K562 (cell line): ENCODE results near the gene SLAMF8. TPM values are rescaled to one million over a fixed set of nuclear protein-coding genes. Genes with fewer than 3 reads are reported as not detected.

Experiments used
- ATAC-seq: fragments of 200-7000 bp; cut with Tn5 transposase; 3 replicates; pipeline ENCODE4 v1.9.1; 2020; ENCODE audit warnings: moderate library complexity
- BruUV-seq: library from RNA; stranded (reverse); fragments of 400-500 nt; replicated peaks from 2 replicates; lab custom pipeline; 2021; lab: Mats Ljungman, UMichigan
- CTCF ChIA-PET: fragments of 300-600 bp; formaldehyde crosslinking; extraction: SDS; loops from one replicate; lab custom pipeline; 2021; ENCODE audit warnings: low intra/inter-chr PET ratio; lab: Yijun Ruan, JAX
- POLR2A ChIA-PET: fragments of 300-600, 350-650 bp; sonication (Branson Sonifier 250); formaldehyde crosslinking; extraction: SDS; loops from one replicate; lab custom pipeline; 2021; ENCODE audit warnings: antibody characterized with exemption, inconsistent platforms; lab: Yijun Ruan, JAX
- DNase-seq, 4 experiments: peaks; one replicate each; pipeline versions ENCODE4 v3.0.0 to v3.0.0-alpha.2; 2011 to 2018; ENCODE audit warnings: low spot score in 3 of 4, mixed read lengths in 3 of 4; ENCODE audit errors: extremely low read depth in 1 of 4
- FAIRE-seq: peaks from 2 replicates; lab custom pipeline; 2011; peaks lifted over from hg19 to GRCh38; lab: Jason Lieb, UNC
- H2AFZ ChIP-seq: 2 replicates; pipeline ENCODE4 v1.6.0; 2011; ENCODE audit warnings: low read depth, low read length, control low read depth, inconsistent platforms
- H3K27ac ChIP-seq: fragments of 200-600 bp; 3 replicates; pipeline ENCODE4 v1.8.0; 2011; ENCODE audit warnings: low read depth, mild to moderate bottlenecking, control low read depth, inconsistent platforms, low read length, moderate library complexity, mixed read lengths; ENCODE audit errors: extremely low read depth
- H3K27me3 ChIP-seq, 2 experiments: fragments of 300-600 bp in 1 of 2; 2 replicates in 1 of 2; 3 replicates in 1 of 2; pipeline versions ENCODE4 v1.6.0 to v1.8.0; 2011; ENCODE audit warnings: inconsistent platforms in 2 of 2, low read length in 2 of 2, mild to moderate bottlenecking in 1 of 2, mixed read lengths in 1 of 2, moderate library complexity in 1 of 2; ENCODE audit not compliant: control insufficient read depth in 2 of 2, insufficient read depth in 2 of 2
- H3K36me3 ChIP-seq: fragments of 300-600 bp; 3 replicates; pipeline ENCODE4 v1.8.0; 2011; ENCODE audit warnings: mild to moderate bottlenecking, low read length, inconsistent platforms; ENCODE audit not compliant: control insufficient read depth, insufficient read depth
- H3K4me1 ChIP-seq, 2 experiments: fragments of 200-600 bp in 1 of 2; replicated peaks in 1 of 2; 2 replicates in 1 of 2; 3 replicates in 1 of 2; pipeline versions ENCODE4 v1.5.1 to v1.8.0; 2011; ENCODE audit warnings: inconsistent platforms in 2 of 2, low read length in 2 of 2, mild to moderate bottlenecking in 1 of 2, mixed read lengths in 1 of 2, moderate library complexity in 1 of 2; ENCODE audit not compliant: control insufficient read depth in 2 of 2, insufficient read depth in 2 of 2
- H3K4me2 ChIP-seq: 2 replicates; pipeline ENCODE4 v1.6.1; 2011; ENCODE audit warnings: low read length, control low read depth, inconsistent platforms, mixed read lengths; ENCODE audit not compliant: insufficient read depth
- H3K4me3 ChIP-seq: fragments of 200-600 bp; sonication (generic), shearing (Covaris generic); 2 replicates; pipeline ENCODE4 v1.5.1; 2016; ENCODE audit warnings: control low read depth, inconsistent platforms
- H3K79me2 ChIP-seq: fragments of 200-600 bp; 3 replicates; pipeline ENCODE4 v1.8.0; 2011; ENCODE audit warnings: low read length, inconsistent platforms; ENCODE audit not compliant: control insufficient read depth, insufficient read depth
- H3K9ac ChIP-seq, 2 experiments: 2 replicates each; pipeline versions ENCODE4 v1.6.0 to v1.6.1; 2011; ENCODE audit warnings: low read depth in 2 of 2, low read length in 2 of 2, control low read depth in 1 of 2, inconsistent platforms in 1 of 2, mild to moderate bottlenecking in 1 of 2, mixed read lengths in 1 of 2; ENCODE audit not compliant: insufficient read depth in 1 of 2
- H3K9me1 ChIP-seq: one replicate; pipeline ENCODE4 v1.6.0; 2011; ENCODE audit warnings: inconsistent platforms, mild to moderate bottlenecking, low read length, moderate library complexity; ENCODE audit not compliant: control insufficient read depth, insufficient read depth
- H3K9me3 ChIP-seq: replicated peaks from 2 replicates; pipeline ENCODE4 v1.5.1; 2011; ENCODE audit warnings: low read depth, low read length, inconsistent platforms; ENCODE audit not compliant: control insufficient read depth, insufficient read depth
- H4K20me1 ChIP-seq: replicated peaks from 2 replicates; pipeline ENCODE4 v1.6.1; 2011; ENCODE audit warnings: low read length, inconsistent platforms, mixed read lengths; ENCODE audit not compliant: control insufficient read depth, insufficient read depth
- KAT8 ChIP-seq: fragments of 450-650 bp; IDR thresholded peaks from 2 replicates; pipeline ENCODE4 v1.6.1; 2016; ENCODE audit warnings: low read depth, mild to moderate bottlenecking
- TEAD2 ChIP-seq: fragments of 450-650 bp; IDR thresholded peaks from 2 replicates; pipeline ENCODE4 v1.6.1; 2016; ENCODE audit warnings: missing genetic modification characterization, control low read depth, missing compliant biosample characterization
- WHSC1 ChIP-seq: IDR thresholded peaks from one replicate; pipeline ENCODE4 v1.6.1; 2012; ENCODE audit warnings: low read length, control low read depth, inconsistent platforms
- ZNF3 ChIP-seq: fragments of 250-450 bp; sonication (Bioruptor Pico); IDR thresholded peaks from 2 replicates; pipeline ENCODE4 v1.5.0; 2021; ENCODE audit warnings: mild to moderate bottlenecking, moderate library complexity
- WGBS: fragments of 100-300 bp; shearing (Covaris generic); methylation state at CpG from one replicate; pipeline ENCODE4 v1.1.6; 2016; ENCODE audit warnings: low coverage, mixed read lengths; ENCODE audit not compliant: insufficient coverage; ENCODE audit errors: missing lambda C conversion rate; 5-methylcytosine and 5-hydroxymethylcytosine counted together
- in situ Hi-C: fragments of 300-500 bp; cut with MboI; formaldehyde crosslinking; loops from 4 replicates; pipeline ENCODE4 v1.15.0; 2018; ENCODE audit warnings: inconsistent platforms, mixed read lengths
- intact Hi-C: fragments of 100-400 bp; cut with micrococcal nuclease; formaldehyde crosslinking; loops from 2 replicates; pipeline ENCODE4 v1.14.2; 2022
- polyA plus RNA-seq, 8 experiments: library from polyadenylated mRNA; depleted of rRNA in 4 of 8; stranded (reverse) in 5 of 8; unstranded in 3 of 8; fragments of >200 nt; fragmentation: Nextera tagmentation in 2 of 8; fragmentation: Illumina TruSeq in 1 of 8; extraction: Ambion mirVana in 2 of 8; extraction: Trizol in 1 of 8; gene quantifications; 2 replicates each; pipeline versions ENCODE4 v1.2.1 to v1.2.3, GENCODE V29; 2011 to 2014; ENCODE audit warnings: inconsistent platforms in 1 of 8, missing spikeins in 1 of 8
- total RNA-seq, 7 experiments: library from RNA; depleted of rRNA in 6 of 7; stranded (reverse); fragments of >200 nt in 6 of 7; fragmentation: Illumina TruSeq in 2 of 7; extraction: Trizol in 2 of 7; gene quantifications; 2 replicates each; pipeline versions ENCODE4 v1.2.1 to v1.2.3, GENCODE V29; 2011 to 2021; ENCODE audit warnings: low replicate concordance in 1 of 7

The SLAMF8 gene
- total and polyA plus RNA-seq, 9 of the 15 experiments (the other 6 are each of a cell fraction or from before 2014, with no cell fraction given): not detected

DNA sequence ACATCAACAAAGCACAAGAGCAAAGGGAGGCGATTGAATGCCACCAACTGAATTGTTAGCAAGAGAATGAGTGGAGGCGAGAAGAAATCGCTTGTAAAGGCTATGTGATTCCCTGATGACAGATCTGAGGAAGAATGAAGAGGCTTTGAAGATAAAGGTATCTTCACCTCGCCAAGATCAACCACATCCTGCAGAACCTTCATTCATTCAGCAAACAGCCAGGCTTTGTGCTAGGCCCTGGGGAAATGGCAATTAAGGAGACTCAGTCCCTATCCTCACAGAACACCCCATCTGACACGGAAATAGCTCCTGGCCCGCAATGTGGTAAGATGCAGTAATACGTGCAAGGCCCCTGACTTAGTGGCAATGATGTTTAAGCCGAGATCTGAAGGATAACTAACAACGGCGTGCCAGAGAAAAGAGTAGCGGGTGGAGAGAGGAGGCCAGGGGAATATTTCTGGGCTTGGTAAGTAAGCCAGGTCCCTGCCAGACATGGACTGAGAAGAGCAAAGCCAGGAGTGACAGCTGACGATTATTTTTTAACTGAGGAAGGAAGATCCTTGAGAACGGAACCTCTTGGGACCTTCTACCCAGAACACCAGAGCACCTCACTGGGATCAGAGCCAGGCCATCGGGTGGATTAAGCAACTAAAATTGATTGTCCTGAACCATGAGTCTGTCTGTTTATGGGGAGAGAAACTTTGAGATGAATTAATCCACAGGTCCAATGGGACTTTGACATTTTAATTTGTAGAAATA is 40.4 kb downstream of the SLAMF8 start:
- Histone ChIP-seq H3K9me3 (no peaks in the 10 kb centered on the region), H4K20me1 (no peaks in the 10 kb centered on the region), H3K4me1 (peaks cover 13 to 15% of the 10 kb centered on the region in 2 experiments), H2AFZ (no peak overlapping the region), H3K27ac (no peak overlapping the region), H3K4me2 (no peak overlapping the region), H3K4me3 (no peak overlapping the region), H3K79me2 (no peaks in the 10 kb centered on the region), H3K27me3 (peaks cover 2 to 22% of the 10 kb centered on the region in 2 experiments; a peak in 3 of 5 replicates), H3K36me3 (no peaks in the 10 kb centered on the region), H3K9me1 (no peaks in the 10 kb centered on the region), H3K9ac (no peak overlapping the region)
- in situ Hi-C loops: no loop called here
- intact Hi-C loops: no loop called here
- no TSS peak for BruUV-seq
- 31% methylated on average over 14 of the region's 14 CpGs for WGBS
- FAIRE-seq: no peak
- no peak for DNase-seq
- ChIA-PET POLR2A (interaction anchor here (0.6 to 1.1 kb wide), 2 partner anchors 52 to 243 kb away, joined by 3 read pairs; no protein-coding TSS in a partner anchor), CTCF (no interaction called here)
- no peak for TF ChIP-seq TEAD2 (tag)
- TF ChIP-seq ZNF3 (CRISPR knock-in tag): peak; percentile 60; the same call in 1 of the 2 replicates
- no peak for ATAC-seq

DNA sequence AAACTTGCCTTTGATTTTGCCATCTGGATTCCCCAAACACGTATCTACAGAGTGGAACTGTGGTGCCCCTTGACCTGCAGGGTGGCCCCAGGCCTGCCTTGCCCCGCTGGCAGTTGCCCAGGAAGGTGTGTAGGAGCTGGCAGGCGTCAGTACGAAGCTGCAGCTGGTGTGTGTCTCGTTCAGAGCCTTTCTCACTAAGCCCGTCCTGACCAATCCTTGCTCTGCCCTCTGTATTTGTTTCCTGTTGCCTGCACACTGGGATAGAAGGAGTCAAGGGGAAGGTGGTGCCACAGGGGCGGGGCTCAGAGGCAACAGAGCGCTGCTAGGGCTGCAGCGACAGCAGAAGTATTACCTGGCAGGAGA is 41.0 kb downstream of the SLAMF8 start:
- Histone ChIP-seq H3K79me2 (no peaks in the 10 kb centered on the region), H3K4me1 (peaks cover 13 to 15% of the 10 kb centered on the region in 2 experiments), H3K36me3 (no peaks in the 10 kb centered on the region), H3K27me3 (peaks cover 2 to 23% of the 10 kb centered on the region in 2 experiments; a peak in 2 of 5 replicates), H3K9ac (peak overlapping the region in 1 of 2 experiments; percentile 26; a peak in 2 of 4 replicates), H3K9me3 (no peaks in the 10 kb centered on the region), H2AFZ (no peak overlapping the region), H3K4me3 (no peak overlapping the region), H3K27ac (no peak overlapping the region), H3K4me2 (no peak overlapping the region), H3K9me1 (no peaks in the 10 kb centered on the region), H4K20me1 (no peaks in the 10 kb centered on the region)
- intact Hi-C loops: no loop called here
- FAIRE-seq (no peak), DNase-seq (no peak), ATAC-seq (no peak)
- in situ Hi-C loops: no loop called here
- ChIA-PET POLR2A (interaction anchor here (0.6 to 2.8 kb wide), 3 partner anchors 10 to 244 kb away, joined by 3 to 21 read pairs (median 4); no protein-coding TSS in a partner anchor), CTCF (no interaction called here)
- WGBS: 31% methylated on average over 9 of the region's 9 CpGs
- TF ChIP-seq WHSC1 (no peak), KAT8 (no peak)
- BruUV-seq: no TSS peak
